HG03045 (cell line): ENCODE results near the gene NFIB.

Experiments used
- ATAC-seq: cut with Tn5 transposase; IDR thresholded peaks from one replicate; pipeline ENCODE4 v1.9.1; 2021; ENCODE audit warnings: mild to moderate bottlenecking, moderate library complexity; ENCODE audit not compliant: unreplicated experiment

Gene NFIB

GRCh38 chr9:14085810-14086209 lies 228.1 kb downstream of the NFIB start:
- no peak for ATAC-seq

GRCh38 chr9:14084867-14085266 lies 229.1 kb downstream of the NFIB start:
- ATAC-seq = no peak

GRCh38 chr9:14083366-14083765 lies 230.6 kb downstream of the NFIB start:
- ATAC-seq = no peak

- no peak for ATAC-seq
Observed at GRCh38 chr9:14082732-14083131, 231.2 kb downstream of the NFIB start.

- ATAC-seq = no peak
Observed at GRCh38 chr9:14081745-14082144, 232.2 kb downstream of the NFIB start.

GRCh38 chr9:14080959-14081542 lies 232.9 kb downstream of the NFIB start:
- no peak for ATAC-seq

GRCh38 chr9:14079440-14079839 lies 234.5 kb downstream of the NFIB start:
- ATAC-seq = no peak

GRCh38 chr9:14077672-14078071 lies 236.3 kb downstream of the NFIB start:
- no peak for ATAC-seq

- no peak for ATAC-seq
Observed at GRCh38 chr9:14075218-14075617, 238.7 kb downstream of the NFIB start.

GRCh38 chr9:14072850-14073249 lies 241.1 kb downstream of the NFIB start:
- ATAC-seq = no peak

GRCh38 chr9:14071484-14071883 lies 242.5 kb downstream of the NFIB start:
- no peak for ATAC-seq

- ATAC-seq = no peak
Observed at GRCh38 chr9:14068690-14069089, 245.3 kb downstream of the NFIB start.

GRCh38 chr9:14066831-14067230 lies 247.1 kb downstream of the NFIB start:
- ATAC-seq = no peak

GRCh38 chr9:14066032-14066431 lies 247.9 kb downstream of the NFIB start:
- no peak for ATAC-seq

GRCh38 chr9:14064940-14065339 lies 249.0 kb downstream of the NFIB start:
- ATAC-seq = no peak

- no peak for ATAC-seq
Observed at GRCh38 chr9:14063756-14064155, 250.2 kb downstream of the NFIB start.

- no peak for ATAC-seq
Observed at GRCh38 chr9:14062586-14063221, 251.2 kb downstream of the NFIB start.

- no peak for ATAC-seq
Observed at GRCh38 chr9:14061936-14062585, 251.9 kb downstream of the NFIB start.

GRCh38 chr9:14058325-14058688 lies 255.6 kb downstream of the NFIB start:
- ATAC-seq = no peak

GRCh38 chr9:14057368-14058324 lies 256.3 kb downstream of the NFIB start:
- ATAC-seq = no peak

- ATAC-seq = no peak
Observed at GRCh38 chr9:14056316-14056861, 257.6 kb downstream of the NFIB start.
